Nephron (organoid): Measurements from ENCODE around the gene ATP6V1C2.

Experiments
- H3K27ac Mint-ChIP-seq, 3 experiments: 2 replicates each; pipeline ENCODE4 v1.8.0; 2020; ENCODE audit warnings: mixed read lengths in 3 of 3, mild to moderate bottlenecking in 2 of 3, moderate library complexity in 1 of 3
- H3K27me3 Mint-ChIP-seq: 2 replicates; pipeline ENCODE4 v1.8.0; 2021; ENCODE audit warnings: low read depth, mild to moderate bottlenecking, moderate library complexity, mixed read lengths
- H3K36me3 Mint-ChIP-seq: 2 replicates; pipeline ENCODE4 v1.8.0; 2020; ENCODE audit warnings: low read depth, mixed read lengths
- H3K4me1 Mint-ChIP-seq: 2 replicates; pipeline ENCODE4 v1.8.0; 2020; ENCODE audit warnings: mixed read lengths
- H3K4me3 Mint-ChIP-seq, 3 experiments: 2 replicates each; pipeline ENCODE4 v1.8.0; 2020; ENCODE audit warnings: mild to moderate bottlenecking in 3 of 3, mixed read lengths in 3 of 3, moderate library complexity in 2 of 3
- H3K9me3 Mint-ChIP-seq: 2 replicates; pipeline ENCODE4 v1.8.0; 2020; ENCODE audit warnings: mixed read lengths
- TF ChIP-seq, protein P1 (sequence below), 3 experiments: fragments of 200-600 bp; sonication (generic); IDR thresholded peaks; one replicate each; pipeline ENCODE4 v1.5.0; 2021; ENCODE audit warnings: antibody characterized with exemption in 3 of 3; ENCODE audit not compliant: unreplicated experiment in 3 of 3

Gene ATP6V1C2

DNA sequence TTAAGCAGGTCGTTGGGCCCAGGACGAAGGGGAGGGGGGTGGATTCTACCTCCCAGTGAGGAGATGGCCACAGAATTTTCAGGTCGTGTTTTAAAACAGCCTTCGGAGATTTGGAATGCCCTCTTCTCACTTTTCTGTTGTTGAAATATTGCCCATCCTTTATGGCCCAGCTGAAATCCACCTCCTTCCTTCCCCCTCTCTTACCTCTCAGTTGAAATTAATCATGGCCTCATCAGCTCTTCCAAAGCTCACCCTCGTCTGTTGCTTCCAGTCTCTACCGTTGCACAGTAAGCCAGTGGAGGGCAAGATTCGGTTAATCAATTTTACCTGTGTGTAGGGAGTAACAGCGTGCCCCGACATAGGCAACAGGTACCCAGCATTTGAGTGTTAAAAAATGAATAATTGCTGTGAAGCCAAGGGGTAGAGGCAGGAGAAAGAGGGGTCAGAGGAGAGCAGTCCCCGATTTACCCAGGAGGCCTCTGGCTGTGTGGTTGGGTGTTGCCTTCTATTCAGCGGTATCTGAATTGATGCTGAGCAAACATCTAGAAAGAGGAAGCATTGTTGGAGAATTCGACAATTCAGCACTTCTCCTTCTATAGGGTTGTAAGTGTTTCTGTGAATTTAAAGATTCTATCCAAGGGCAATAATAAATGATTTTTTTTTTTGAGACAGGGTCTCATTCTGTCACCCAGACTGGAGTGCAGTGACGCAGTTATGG lies 99.7 kb downstream of the ATP6V1C2 start:
- Mint-ChIP-seq H3K4me1 (peaks cover 4% of the 10 kb centered on the region), H3K4me3 (no peak overlapping the region), H3K27ac (no peak overlapping the region), H3K27me3 (peaks cover 12% of the 10 kb centered on the region), H3K9me3 (peaks cover 5% of the 10 kb centered on the region), H3K36me3 (no peaks in the 10 kb centered on the region)
- TF ChIP-seq, protein P1, sequence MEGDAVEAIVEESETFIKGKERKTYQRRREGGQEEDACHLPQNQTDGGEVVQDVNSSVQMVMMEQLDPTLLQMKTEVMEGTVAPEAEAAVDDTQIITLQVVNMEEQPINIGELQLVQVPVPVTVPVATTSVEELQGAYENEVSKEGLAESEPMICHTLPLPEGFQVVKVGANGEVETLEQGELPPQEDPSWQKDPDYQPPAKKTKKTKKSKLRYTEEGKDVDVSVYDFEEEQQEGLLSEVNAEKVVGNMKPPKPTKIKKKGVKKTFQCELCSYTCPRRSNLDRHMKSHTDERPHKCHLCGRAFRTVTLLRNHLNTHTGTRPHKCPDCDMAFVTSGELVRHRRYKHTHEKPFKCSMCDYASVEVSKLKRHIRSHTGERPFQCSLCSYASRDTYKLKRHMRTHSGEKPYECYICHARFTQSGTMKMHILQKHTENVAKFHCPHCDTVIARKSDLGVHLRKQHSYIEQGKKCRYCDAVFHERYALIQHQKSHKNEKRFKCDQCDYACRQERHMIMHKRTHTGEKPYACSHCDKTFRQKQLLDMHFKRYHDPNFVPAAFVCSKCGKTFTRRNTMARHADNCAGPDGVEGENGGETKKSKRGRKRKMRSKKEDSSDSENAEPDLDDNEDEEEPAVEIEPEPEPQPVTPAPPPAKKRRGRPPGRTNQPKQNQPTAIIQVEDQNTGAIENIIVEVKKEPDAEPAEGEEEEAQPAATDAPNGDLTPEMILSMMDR (IDR thresholded peaks at IDR 0.05; ENCODE audit: unreplicated experiment in 3 of 3) = no peak

DNA sequence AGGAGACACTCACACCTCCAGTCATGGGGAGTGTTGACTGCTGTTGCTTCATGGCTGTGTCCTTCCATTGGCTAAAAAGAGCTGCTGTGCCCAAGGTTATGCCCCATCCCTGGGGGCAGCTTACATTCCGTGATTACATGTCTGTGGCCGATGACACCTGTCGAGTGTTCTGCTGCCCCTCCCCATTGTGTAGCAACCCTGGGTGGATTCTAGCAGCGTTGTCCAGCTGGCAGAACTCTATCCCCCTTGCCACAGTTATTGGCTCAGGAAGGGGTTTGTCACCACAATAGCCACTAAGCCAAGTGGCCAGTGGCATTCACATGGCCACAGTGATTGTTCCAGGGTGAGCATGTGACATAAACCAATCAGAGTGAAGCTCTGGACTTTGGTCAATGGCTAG lies 102.8 kb downstream of the ATP6V1C2 start:
- peaks cover 7% of the 10 kb centered on the region for H3K27me3 Mint-ChIP-seq
- H3K9me3 Mint-ChIP-seq = peaks cover 5% of the 10 kb centered on the region

DNA sequence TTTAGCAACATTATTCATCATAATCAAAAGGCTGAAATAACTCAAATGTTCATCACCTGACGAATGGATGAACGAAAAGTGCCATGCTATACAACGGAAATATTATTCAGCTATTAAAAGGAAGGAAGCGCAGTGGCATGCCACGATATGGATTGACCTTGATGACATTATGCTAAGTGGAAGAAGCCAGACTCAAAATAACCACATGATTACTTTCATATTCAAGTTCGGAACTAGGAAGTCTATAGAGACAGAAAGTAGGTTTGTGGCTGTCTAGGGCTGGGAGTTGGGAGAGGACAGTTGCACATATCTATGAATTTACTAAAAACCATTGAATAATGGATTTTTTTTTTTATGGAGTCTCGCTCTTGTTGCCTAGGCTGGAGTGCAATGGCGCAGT lies 104.6 kb downstream of the ATP6V1C2 start:
- Mint-ChIP-seq H3K4me3 (no peak overlapping the region), H3K27ac (no peak overlapping the region), H3K9me3 (peaks cover 5% of the 10 kb centered on the region), H3K36me3 (no peaks in the 10 kb centered on the region), H3K4me1 (no peaks in the 10 kb centered on the region), H3K27me3 (peaks cover 11% of the 10 kb centered on the region)
- TF ChIP-seq, protein P1 (IDR thresholded peaks at IDR 0.05; ENCODE audit: unreplicated experiment in 3 of 3) = no peak

More for the DNA sequence above, 102.8 kb downstream of the ATP6V1C2 start:
- Mint-ChIP-seq H3K4me1 (peaks cover 4% of the 10 kb centered on the region), H3K4me3 (no peak overlapping the region), H3K36me3 (no peaks in the 10 kb centered on the region), H3K27ac (no peak overlapping the region)
- TF ChIP-seq, protein P1 (IDR thresholded peaks at IDR 0.05; ENCODE audit: unreplicated experiment in 3 of 3) = no peak

DNA sequence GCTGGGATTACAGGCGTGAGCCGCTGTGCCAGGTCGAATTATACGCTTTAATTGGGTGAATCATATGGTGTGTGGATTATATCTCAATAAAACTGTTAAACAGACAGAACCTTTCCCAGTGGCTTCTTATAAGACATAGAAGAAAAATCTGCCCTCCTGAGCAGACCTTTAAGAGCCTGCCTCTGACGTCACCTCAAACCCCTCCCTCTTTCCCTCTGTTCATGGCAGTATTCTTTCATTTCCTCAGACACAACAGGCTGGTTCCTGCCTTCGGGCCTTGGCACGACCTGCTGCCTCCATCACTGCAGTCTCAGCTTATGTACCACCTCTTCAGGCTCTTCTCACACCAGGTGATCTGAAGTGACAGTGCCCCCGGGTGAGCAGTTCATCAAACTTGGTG lies 105.2 kb downstream of the ATP6V1C2 start:
- Mint-ChIP-seq H3K4me1 (no peaks in the 10 kb centered on the region), H3K9me3 (peaks cover 5% of the 10 kb centered on the region), H3K27me3 (peaks cover 17% of the 10 kb centered on the region), H3K27ac (no peak overlapping the region), H3K4me3 (no peak overlapping the region), H3K36me3 (no peaks in the 10 kb centered on the region)
- TF ChIP-seq, protein P1 (IDR thresholded peaks at IDR 0.05; ENCODE audit: unreplicated experiment in 3 of 3) = no peak

DNA sequence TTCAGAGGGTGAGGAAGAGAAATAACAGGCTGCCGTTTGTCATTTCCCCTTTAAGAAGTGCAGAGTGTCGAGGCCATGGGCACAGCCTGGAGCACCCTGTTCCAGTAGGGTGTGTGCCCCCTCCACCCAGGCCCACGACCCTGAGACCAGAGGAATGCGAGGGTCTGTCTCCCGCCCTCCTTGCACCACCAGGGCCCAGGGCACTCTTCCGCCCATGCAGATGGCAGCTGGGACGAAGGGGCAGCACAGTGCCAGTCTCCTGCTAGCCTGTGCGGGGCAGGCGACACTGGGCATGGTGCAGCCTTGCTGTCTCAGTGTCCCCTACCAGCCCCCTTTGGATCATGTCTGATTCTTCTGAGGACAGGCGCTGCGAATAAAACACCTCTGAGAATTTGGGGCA lies 106.9 kb downstream of the ATP6V1C2 start:
- TF ChIP-seq, protein P1 (IDR thresholded peaks at IDR 0.05; ENCODE audit: unreplicated experiment in 3 of 3) = no peak
- H3K4me1 Mint-ChIP-seq = peaks cover 5% of the 10 kb centered on the region
- no peak overlapping the region for H3K4me3 Mint-ChIP-seq
- peaks cover 25% of the 10 kb centered on the region for H3K27me3 Mint-ChIP-seq
- peaks cover 5% of the 10 kb centered on the region for H3K9me3 Mint-ChIP-seq
- no peak overlapping the region for H3K27ac Mint-ChIP-seq
- no peaks in the 10 kb centered on the region for H3K36me3 Mint-ChIP-seq

DNA sequence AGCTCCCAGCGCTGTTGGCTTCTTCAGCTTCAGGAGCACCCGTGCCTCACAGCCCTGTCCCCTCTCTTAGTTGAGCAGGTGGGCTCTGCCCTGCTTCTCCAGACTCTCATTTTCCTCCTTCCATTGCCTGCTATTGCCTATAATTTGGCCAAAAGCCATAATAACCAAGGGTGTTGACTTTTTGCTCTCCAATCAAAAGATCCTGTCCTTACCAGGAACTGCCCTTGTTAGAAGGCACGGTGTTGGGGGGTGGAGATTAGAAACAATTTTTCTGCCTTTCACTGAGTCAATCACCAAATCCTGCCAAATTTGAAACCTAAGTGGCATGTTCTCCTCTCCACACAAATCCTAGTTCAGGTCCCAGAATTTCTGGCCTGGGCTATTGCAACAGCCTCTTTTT lies 107.9 kb downstream of the ATP6V1C2 start:
- peaks cover 5% of the 10 kb centered on the region for H3K9me3 Mint-ChIP-seq
- H3K27me3 Mint-ChIP-seq = peaks cover 27% of the 10 kb centered on the region
- no peak overlapping the region for H3K27ac Mint-ChIP-seq
- peaks cover 5% of the 10 kb centered on the region for H3K4me1 Mint-ChIP-seq
- TF ChIP-seq, protein P1 (IDR thresholded peaks at IDR 0.05; ENCODE audit: unreplicated experiment in 3 of 3) = no peak
- no peak overlapping the region for H3K4me3 Mint-ChIP-seq
- H3K36me3 Mint-ChIP-seq = no peaks in the 10 kb centered on the region
